Natural killer cell (primary cell): ENCODE results near the gene NAV2. TPM values are rescaled to one million over a fixed set of nuclear protein-coding genes. Genes with fewer than 3 reads are reported as not detected.

Experiments
- ATAC-seq, 3 donors: fragments of 150-1000 bp in 2 of 3; fragments of 200-7000 bp in 1 of 3; cut with Tn5 transposase; 1 replicate in 1 of 3; 2 replicates in 2 of 3; pipeline ENCODE4 v1.10.0; 2021; ENCODE audit warnings: mild to moderate bottlenecking in 2 of 3, moderate library complexity in 2 of 3
- DNase-seq, 2 donors: peaks; one replicate each; pipeline versions ENCODE4 v3.0.0 to v3.0.0-alpha.2; 2013 to 2021; ENCODE audit warnings: mixed read lengths in 1 of 2
- H3K27ac ChIP-seq: one replicate; pipeline ENCODE4 v1.5.1; 2013; ENCODE audit warnings: mild to moderate bottlenecking, low read length
- H3K27me3 ChIP-seq: one replicate; pipeline ENCODE4 v1.6.1; 2013; ENCODE audit warnings: low read length; ENCODE audit not compliant: control insufficient read depth, insufficient read depth
- H3K36me3 ChIP-seq: one replicate; pipeline ENCODE4 v1.6.1; 2013; ENCODE audit warnings: low read length; ENCODE audit not compliant: control insufficient read depth, insufficient read depth
- H3K4me1 ChIP-seq: one replicate; pipeline ENCODE4 v1.6.1; 2013; ENCODE audit warnings: low read length; ENCODE audit not compliant: control insufficient read depth, insufficient read depth
- H3K4me3 ChIP-seq: one replicate; pipeline ENCODE4 v1.5.1; 2013; ENCODE audit warnings: low read length
- H3K9me3 ChIP-seq: one replicate; pipeline ENCODE4 v1.6.1; 2013; ENCODE audit warnings: low read length; ENCODE audit not compliant: control insufficient read depth, insufficient read depth
- H3K27ac Mint-ChIP-seq, 2 donors: one replicate each; pipeline ENCODE4 v1.8.0; 2022; ENCODE audit warnings: mild to moderate bottlenecking in 2 of 2, mixed read lengths in 2 of 2, moderate library complexity in 1 of 2
- H3K27me3 Mint-ChIP-seq, 2 donors: one replicate each; pipeline ENCODE4 v1.8.0; 2022; ENCODE audit warnings: low read depth in 2 of 2, mixed read lengths in 2 of 2
- H3K36me3 Mint-ChIP-seq: one replicate; pipeline ENCODE4 v1.8.0; 2022; ENCODE audit warnings: mixed read lengths
- H3K4me1 Mint-ChIP-seq, 2 donors: one replicate each; pipeline ENCODE4 v1.8.0; 2022; ENCODE audit warnings: mixed read lengths in 2 of 2
- H3K4me3 Mint-ChIP-seq: one replicate; pipeline ENCODE4 v1.8.0; 2022; ENCODE audit warnings: mild to moderate bottlenecking, moderate library complexity, mixed read lengths
- H3K9me3 Mint-ChIP-seq, 2 donors: one replicate each; pipeline ENCODE4 v1.8.0; 2022; ENCODE audit warnings: mixed read lengths in 2 of 2
- CTCF ChIP-seq: fragments of 200-600 bp; IDR thresholded peaks from one replicate; pipeline ENCODE4 v1.8.0; 2022; ENCODE audit warnings: antibody characterized with exemption
- WGBS: methylation state at CpG from one replicate; pipeline ENCODE4 v1.1.7; 2013; ENCODE audit warnings: missing lambda C conversion rate; ENCODE audit not compliant: insufficient coverage; 5-methylcytosine and 5-hydroxymethylcytosine counted together
- intact Hi-C: fragments of 100-400 bp; cut with micrococcal nuclease; formaldehyde crosslinking; loops from one replicate; pipeline ENCODE4 v1.14.2; 2022
- total RNA-seq, 4 donors: library from RNA; stranded (reverse); fragments of 120-200 nt in 1 of 4; gene quantifications; one replicate each; pipeline versions ENCODE4 v1.2.3 to v1.2.4, GENCODE V29; 2013 to 2022

The NAV2 gene
- total RNA-seq, 3 donors from 2014 or later (not counting 1 experiment from before 2014, with no cell fraction given) = 0.14 to 1.6 (median 0.43) TPM

- Histone ChIP-seq H3K27me3 (no peaks in the 10 kb centered on the region), H3K4me3 (no peak overlapping the region), H3K36me3 (no peaks in the 10 kb centered on the region), H3K9me3 (no peaks in the 10 kb centered on the region), H3K4me1 (no peaks in the 10 kb centered on the region), H3K27ac (no peak overlapping the region)
- Mint-ChIP-seq H3K9me3 (no peaks in the 10 kb centered on the region), H3K4me1 (no peaks in the 10 kb centered on the region), H3K36me3 (no peaks in the 10 kb centered on the region), H3K27me3 (peaks cover 19 to 31% of the 10 kb centered on the region in 2 donors), H3K4me3 (no peak overlapping the region), H3K27ac (no peak overlapping the region)
- TF ChIP-seq CTCF = no peak
- WGBS = 88% methylated on average over 7 of the region's 8 CpGs
- intact Hi-C loops = no loop called here
- ATAC-seq (no peak), DNase-seq (no peak)
These were observed 23.2 kb upstream of the NAV2 start for GRCh38 chr11:19689281-19690000.

GRCh38 chr11:19690885-19691284 lies 21.8 kb upstream of the NAV2 start:
- intact Hi-C loops = no loop called here
- no peaks in the 10 kb centered on the region for H3K27me3 ChIP-seq
- Mint-ChIP-seq H3K36me3 (no peaks in the 10 kb centered on the region), H3K4me1 (no peaks in the 10 kb centered on the region), H3K27me3 (peaks cover 19 to 31% of the 10 kb centered on the region in 2 donors), H3K4me3 (no peak overlapping the region), H3K27ac (no peak overlapping the region), H3K9me3 (no peaks in the 10 kb centered on the region)
- no peaks in the 10 kb centered on the region for H3K4me1 ChIP-seq
- no peaks in the 10 kb centered on the region for H3K36me3 ChIP-seq
- WGBS = 80% methylated on average over 1 of the region's 2 CpGs
- ATAC-seq (no peak), DNase-seq (no peak)
- no peak overlapping the region for H3K27ac ChIP-seq
- TF ChIP-seq CTCF = no peak
- no peak overlapping the region for H3K4me3 ChIP-seq
- H3K9me3 ChIP-seq = no peaks in the 10 kb centered on the region

- no peaks in the 10 kb centered on the region for H3K9me3 ChIP-seq
- H3K27ac ChIP-seq = no peak overlapping the region
- ATAC-seq (no peak), DNase-seq (no peak)
- H3K4me1 ChIP-seq = no peaks in the 10 kb centered on the region
- H3K4me3 ChIP-seq = no peak overlapping the region
- intact Hi-C loops = no loop called here
- Mint-ChIP-seq H3K4me1 (no peaks in the 10 kb centered on the region), H3K9me3 (no peaks in the 10 kb centered on the region), H3K27me3 (peaks cover 19 to 21% of the 10 kb centered on the region in 2 donors), H3K27ac (no peak overlapping the region), H3K4me3 (no peak overlapping the region), H3K36me3 (no peaks in the 10 kb centered on the region)
- no peak for TF ChIP-seq CTCF
- no peaks in the 10 kb centered on the region for H3K36me3 ChIP-seq
- WGBS = 88% methylated on average over 8 of the region's 8 CpGs
- H3K27me3 ChIP-seq = no peaks in the 10 kb centered on the region
These were observed 20.7 kb upstream of the NAV2 start for GRCh38 chr11:19691815-19692500.
